Hepatocyte (in vitro differentiated cells): ENCODE measurements around the gene PPP2R2B.

Experiments
- CTCF ChIP-seq: fragments of 200-600 bp; sonication (generic); IDR thresholded peaks from 2 replicates; pipeline ENCODE4 v1.5.1; 2016; ENCODE audit warnings: antibody characterized with exemption, mild to moderate bottlenecking; ENCODE audit not compliant: poor library complexity
- EZH2phosphoT487 ChIP-seq: fragments of 200-600 bp; sonication (generic); IDR thresholded peaks from one replicate; pipeline ENCODE4 v1.6.1; 2018; ENCODE audit warnings: antibody characterized with exemption, mild to moderate bottlenecking, low read depth, moderate library complexity; ENCODE audit not compliant: unreplicated experiment, severe bottlenecking

DNA sequence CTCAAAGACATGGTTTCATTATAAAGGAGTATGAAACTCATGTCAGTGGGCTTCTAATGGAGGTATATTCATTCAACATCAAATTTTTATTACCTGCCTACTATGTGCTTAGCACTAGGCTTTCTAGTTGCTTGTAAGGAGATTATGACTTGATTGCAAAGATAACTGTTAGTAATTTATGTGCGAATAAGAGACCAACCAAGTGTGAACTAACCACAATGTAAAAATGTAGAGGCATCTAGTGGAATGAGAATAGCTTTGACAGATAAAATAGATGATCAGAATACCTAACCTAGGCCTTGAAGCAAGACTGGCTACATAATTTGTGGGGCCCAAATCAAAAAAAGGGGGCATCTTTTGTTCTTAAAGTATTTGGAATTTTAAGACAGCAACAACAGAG is 13.0 kb upstream of the PPP2R2B start:
- TF ChIP-seq CTCF (no peak), EZH2phosphoT487 (no peak)
